HL-60 (cell line): ENCODE data around the gene GDPD5.

Experiments
- DNase-seq, 2 experiments: peaks; one replicate each; pipeline ENCODE4 v3.0.0-alpha.2; 2010 to 2020; ENCODE audit warnings: low read depth in 1 of 2, low spot score in 1 of 2
- H3K27ac ChIP-seq: fragments of 250-450 bp; sonication (Bioruptor Pico); replicated peaks from 2 replicates; pipeline ENCODE4 v1.5.1; 2020; ENCODE audit warnings: mild to moderate bottlenecking, moderate library complexity
- H3K27me3 ChIP-seq: fragments of 250-450 bp; sonication (Bioruptor Pico); 2 replicates; pipeline ENCODE4 v1.5.1; 2021; ENCODE audit warnings: mild to moderate bottlenecking, moderate library complexity; ENCODE audit not compliant: insufficient read depth, poor library complexity, severe bottlenecking
- H3K4me3 ChIP-seq: replicated peaks from 2 replicates; pipeline ENCODE4 v1.5.1; 2011; ENCODE audit warnings: mild to moderate bottlenecking, control low read depth, low read length; ENCODE audit not compliant: insufficient read depth
- GABPA ChIP-seq: IDR thresholded peaks from 2 replicates; pipeline ENCODE4 v1.6.1; 2012; ENCODE audit warnings: low read depth
- POLR2AphosphoS5 ChIP-seq: IDR thresholded peaks from 2 replicates; pipeline ENCODE4 v1.6.1; 2012; ENCODE audit warnings: low read depth
- SPI1 ChIP-seq: IDR thresholded peaks from 2 replicates; pipeline ENCODE4 v1.6.1; 2012; ENCODE audit warnings: low read depth, mild to moderate bottlenecking, borderline replicate concordance
- TF ChIP-seq, protein P1 (sequence below): IDR thresholded peaks from one replicate; pipeline ENCODE4 v1.5.1; 2011; ENCODE audit warnings: low read length, control low read depth, inconsistent platforms; ENCODE audit not compliant: insufficient read depth
- TF ChIP-seq, protein P2 (sequence below): IDR thresholded peaks from 2 replicates; pipeline ENCODE4 v1.6.1; 2012; ENCODE audit warnings: low read depth; ENCODE audit not compliant: insufficient replicate concordance

Gene GDPD5

DNA sequence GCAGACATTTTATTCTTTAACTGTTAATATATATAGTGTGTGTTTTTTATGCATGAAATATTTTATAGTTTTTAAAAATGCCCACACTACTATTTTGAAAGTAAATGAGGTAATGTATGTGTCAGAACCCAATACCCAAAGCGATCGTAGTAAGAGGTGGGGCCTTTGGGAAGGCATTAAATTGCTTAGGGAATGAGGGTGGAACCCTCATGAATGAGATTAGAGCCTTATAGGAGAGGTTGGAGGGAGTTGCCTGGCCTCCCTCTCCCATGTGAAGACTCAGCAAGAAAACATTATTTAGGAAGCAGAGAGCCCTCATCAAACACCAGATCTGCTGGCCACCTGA, 103.9 kb downstream of the GDPD5 start:
- H3K4me3 ChIP-seq: no peak overlapping the region

DNA sequence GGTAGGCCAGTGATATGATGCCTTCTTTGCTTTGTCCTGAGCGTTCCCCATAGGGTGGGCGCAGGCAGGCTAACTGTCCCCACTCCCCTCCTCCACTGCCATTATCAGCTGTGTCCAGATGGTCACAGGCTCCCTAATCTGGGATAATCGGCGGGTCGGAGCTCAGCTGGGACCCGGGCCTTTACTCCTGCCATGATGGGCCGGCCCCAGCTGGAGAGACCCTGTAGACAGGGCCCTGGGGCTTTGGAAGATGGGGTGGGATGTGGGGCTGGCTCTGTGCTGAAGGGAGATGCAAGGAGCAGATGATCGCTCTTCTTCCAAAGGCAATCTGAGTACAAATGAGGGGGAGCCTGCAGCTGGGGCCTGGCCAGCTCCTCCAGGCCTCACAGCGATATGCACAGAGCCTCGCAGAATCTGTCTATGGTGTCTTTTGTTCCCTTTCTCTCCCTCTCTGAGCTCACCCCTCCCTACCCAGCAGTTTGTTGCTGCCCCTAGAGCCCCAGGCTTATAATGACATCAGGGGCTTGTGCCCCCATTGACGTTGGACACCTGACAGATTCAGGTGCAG, 104.6 kb downstream of the GDPD5 start:
- TF ChIP-seq, protein P1, sequence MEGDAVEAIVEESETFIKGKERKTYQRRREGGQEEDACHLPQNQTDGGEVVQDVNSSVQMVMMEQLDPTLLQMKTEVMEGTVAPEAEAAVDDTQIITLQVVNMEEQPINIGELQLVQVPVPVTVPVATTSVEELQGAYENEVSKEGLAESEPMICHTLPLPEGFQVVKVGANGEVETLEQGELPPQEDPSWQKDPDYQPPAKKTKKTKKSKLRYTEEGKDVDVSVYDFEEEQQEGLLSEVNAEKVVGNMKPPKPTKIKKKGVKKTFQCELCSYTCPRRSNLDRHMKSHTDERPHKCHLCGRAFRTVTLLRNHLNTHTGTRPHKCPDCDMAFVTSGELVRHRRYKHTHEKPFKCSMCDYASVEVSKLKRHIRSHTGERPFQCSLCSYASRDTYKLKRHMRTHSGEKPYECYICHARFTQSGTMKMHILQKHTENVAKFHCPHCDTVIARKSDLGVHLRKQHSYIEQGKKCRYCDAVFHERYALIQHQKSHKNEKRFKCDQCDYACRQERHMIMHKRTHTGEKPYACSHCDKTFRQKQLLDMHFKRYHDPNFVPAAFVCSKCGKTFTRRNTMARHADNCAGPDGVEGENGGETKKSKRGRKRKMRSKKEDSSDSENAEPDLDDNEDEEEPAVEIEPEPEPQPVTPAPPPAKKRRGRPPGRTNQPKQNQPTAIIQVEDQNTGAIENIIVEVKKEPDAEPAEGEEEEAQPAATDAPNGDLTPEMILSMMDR: no peak
- no peak for TF ChIP-seq SPI1
- no peak for TF ChIP-seq GABPA
- TF ChIP-seq POLR2AphosphoS5: no peak
- TF ChIP-seq, protein P2, sequence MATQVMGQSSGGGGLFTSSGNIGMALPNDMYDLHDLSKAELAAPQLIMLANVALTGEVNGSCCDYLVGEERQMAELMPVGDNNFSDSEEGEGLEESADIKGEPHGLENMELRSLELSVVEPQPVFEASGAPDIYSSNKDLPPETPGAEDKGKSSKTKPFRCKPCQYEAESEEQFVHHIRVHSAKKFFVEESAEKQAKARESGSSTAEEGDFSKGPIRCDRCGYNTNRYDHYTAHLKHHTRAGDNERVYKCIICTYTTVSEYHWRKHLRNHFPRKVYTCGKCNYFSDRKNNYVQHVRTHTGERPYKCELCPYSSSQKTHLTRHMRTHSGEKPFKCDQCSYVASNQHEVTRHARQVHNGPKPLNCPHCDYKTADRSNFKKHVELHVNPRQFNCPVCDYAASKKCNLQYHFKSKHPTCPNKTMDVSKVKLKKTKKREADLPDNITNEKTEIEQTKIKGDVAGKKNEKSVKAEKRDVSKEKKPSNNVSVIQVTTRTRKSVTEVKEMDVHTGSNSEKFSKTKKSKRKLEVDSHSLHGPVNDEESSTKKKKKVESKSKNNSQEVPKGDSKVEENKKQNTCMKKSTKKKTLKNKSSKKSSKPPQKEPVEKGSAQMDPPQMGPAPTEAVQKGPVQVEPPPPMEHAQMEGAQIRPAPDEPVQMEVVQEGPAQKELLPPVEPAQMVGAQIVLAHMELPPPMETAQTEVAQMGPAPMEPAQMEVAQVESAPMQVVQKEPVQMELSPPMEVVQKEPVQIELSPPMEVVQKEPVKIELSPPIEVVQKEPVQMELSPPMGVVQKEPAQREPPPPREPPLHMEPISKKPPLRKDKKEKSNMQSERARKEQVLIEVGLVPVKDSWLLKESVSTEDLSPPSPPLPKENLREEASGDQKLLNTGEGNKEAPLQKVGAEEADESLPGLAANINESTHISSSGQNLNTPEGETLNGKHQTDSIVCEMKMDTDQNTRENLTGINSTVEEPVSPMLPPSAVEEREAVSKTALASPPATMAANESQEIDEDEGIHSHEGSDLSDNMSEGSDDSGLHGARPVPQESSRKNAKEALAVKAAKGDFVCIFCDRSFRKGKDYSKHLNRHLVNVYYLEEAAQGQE: no peak
- no peak overlapping the region for H3K27ac ChIP-seq
- no peaks in the 10 kb centered on the region for H3K27me3 ChIP-seq
- no peak for DNase-seq
- no peak overlapping the region for H3K4me3 ChIP-seq

More for the DNA sequence above, 103.9 kb downstream of the GDPD5 start:
- H3K27me3 ChIP-seq: no peaks in the 10 kb centered on the region
- TF ChIP-seq POLR2AphosphoS5 (no peak), GABPA (no peak), SPI1 (no peak)
- TF ChIP-seq, protein P1: no peak
- TF ChIP-seq, protein P2: no peak
- no peak for DNase-seq
- H3K27ac ChIP-seq: no peak overlapping the region

DNA sequence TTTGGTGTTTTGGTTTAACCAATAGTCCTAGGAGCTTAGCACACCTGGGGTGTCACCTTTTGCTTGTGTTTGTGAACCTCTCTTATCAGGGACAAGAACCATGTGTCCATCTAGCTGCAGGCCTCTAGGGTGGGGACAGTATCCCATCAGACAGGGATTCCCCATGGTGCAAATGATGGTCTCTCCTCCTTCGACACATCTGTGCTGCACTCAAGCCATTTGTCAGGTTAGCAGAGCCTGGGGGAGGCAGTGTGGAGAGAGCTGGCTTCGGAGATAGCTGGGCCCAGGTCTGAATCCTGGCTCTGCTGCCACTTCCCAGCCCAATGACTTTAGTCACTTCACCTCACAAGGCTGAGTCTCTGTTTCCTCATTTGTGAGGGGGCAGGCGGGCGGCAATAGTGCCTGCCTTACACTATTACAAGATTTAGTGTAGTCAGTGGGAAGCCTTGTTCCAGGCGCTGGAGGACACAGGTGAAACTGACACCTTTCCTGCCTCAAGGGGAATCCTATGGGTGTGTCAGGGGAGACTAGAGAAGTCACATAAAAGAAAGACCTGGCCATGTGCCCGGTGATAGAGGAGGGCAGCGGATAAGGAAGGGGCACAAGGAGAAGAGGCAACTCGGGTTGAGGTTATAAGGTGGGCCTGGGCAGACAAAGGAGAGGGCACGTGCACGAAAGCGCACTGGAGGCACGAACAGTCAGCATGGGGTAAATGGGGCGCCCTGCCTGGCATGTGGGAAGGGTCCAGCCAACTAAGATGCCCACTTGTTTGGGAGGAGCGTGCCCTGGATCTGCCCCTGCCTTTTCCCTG, 105.3 kb downstream of the GDPD5 start:
- Histone ChIP-seq H3K4me3 (no peak overlapping the region), H3K27ac (no peak overlapping the region), H3K27me3 (no peaks in the 10 kb centered on the region)
- TF ChIP-seq GABPA (no peak), POLR2AphosphoS5 (no peak), SPI1 (no peak)
- TF ChIP-seq, protein P2: no peak
- TF ChIP-seq, protein P1: no peak
- DNase-seq: no peak
